HG03196 (cell line): ENCODE results near the gene IKBKG.
"Not testable (repeated sequence)": the region's sequence is repeated elsewhere in the genome, so short reads cannot be mapped to it uniquely, and the experiment has no call there.

Experiments
- ATAC-seq: cut with Tn5 transposase; IDR thresholded peaks from one replicate; pipeline ENCODE4 v1.9.1; 2021; ENCODE audit not compliant: unreplicated experiment

The IKBKG gene

GRCh38 chrX:154525606-154526490, 21.6 kb upstream of the IKBKG start:
- ATAC-seq, result no peak

- ATAC-seq, result peak; percentile 90
These were observed 20.3 kb upstream of the IKBKG start for GRCh38 chrX:154526901-154527675.

GRCh38 chrX:154529206-154529612, 18.2 kb upstream of the IKBKG start:
- no peak for ATAC-seq

DNA sequence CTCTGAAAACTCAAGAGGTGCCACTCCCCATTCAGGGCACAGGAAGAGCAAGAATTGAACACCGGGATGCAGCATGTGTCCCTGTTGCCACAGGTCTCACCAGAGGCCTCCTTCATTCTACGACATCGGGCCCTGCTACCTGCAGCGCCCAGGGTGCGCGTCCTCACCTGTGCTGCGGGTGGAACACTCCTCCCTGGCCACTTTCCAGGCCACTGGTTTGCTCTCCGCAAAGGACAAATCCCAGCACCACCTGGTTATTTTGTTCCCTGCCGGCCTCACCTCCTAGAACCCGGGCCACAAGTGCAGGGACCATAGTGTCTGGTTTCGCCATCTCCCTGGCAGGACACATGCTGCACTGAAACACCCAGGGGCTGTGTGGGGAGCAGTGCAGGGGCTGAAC, 17.1 kb upstream of the IKBKG start:
- no peak for ATAC-seq

DNA sequence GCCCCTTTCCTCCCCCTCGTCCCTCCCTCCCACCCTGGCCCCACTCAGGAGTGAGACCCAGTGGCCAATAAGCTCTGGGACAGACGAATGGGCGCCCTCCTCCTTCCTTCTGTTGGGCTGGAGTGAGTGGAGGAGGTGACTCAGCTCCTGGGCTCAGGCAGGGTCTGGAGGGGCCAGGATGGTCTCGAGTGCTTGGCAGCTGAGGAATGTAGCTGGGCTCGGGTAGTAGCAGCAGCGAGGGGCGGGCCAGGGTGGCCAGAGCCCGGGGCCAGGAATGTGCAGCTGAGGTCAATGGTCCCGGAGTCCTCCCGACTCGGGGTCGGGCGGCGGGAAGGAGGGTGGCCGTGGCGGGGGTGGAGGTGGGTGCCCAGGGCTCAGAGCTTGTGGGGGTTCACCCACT, 15.8 kb upstream of the IKBKG start:
- no peak for ATAC-seq

DNA sequence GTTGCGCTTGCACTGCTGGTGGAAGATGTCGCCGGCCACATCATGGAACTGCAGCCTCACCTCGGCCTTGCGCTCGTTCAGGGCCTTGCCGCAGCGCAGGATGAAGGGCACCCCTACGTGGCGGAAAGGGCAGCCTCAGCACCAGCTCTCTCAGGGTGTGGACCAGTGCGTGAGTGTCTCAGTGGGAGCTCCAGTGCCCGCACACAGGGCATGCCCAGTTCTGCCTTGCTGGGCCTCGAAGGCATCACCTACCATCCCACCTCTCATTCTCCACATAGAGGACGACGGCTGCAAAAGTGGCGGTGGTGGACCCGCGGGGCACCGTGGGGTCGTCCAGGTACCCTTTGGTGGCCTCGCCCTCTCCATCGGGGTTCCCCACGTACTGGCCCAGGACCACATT, 14.7 kb upstream of the IKBKG start:
- ATAC-seq, result no peak

DNA sequence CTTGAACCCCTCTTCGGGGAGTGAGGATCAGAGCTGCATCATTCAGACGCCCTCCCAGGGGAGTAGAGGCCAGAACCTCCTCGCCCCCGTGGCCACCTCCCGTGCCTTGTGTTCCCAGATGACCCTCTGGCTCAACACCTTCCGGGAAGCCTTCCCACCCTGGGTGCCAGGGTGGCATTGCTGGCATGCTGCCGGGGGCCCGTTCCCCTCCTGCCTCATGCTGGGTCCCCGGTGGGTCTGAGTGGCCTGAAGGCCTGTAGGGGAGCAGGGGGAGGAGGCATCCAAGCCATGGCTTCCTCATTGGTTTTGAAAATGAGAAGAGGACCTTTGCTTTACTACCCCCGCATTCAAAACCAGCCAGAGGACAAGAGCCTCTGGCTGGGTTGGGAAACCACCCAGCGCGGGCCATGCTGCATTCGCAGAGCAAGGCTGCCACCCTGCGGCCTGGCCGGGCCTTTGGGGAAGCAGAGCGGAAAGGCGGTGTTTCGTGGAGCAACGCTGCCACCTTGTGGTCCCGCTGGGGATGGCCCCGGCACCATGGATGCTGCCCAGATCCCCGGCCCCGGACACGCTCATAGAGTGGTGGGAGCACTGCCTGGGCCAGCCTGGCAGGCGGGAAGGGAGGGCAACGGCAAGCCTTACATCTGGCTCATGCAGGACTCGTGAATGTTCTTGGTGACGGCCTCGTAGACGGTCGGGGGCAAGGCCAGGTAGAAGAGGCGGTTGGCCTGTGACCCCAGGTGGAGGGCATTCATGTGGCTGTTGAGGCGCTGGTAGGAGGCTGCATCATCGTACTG, 12.7 kb upstream of the IKBKG start:
- peak; percentile 77 for ATAC-seq

GRCh38 chrX:154535892-154536291, 11.5 kb upstream of the IKBKG start:
- no peak for ATAC-seq

- no peak for ATAC-seq
These were observed 8.3 kb upstream of the IKBKG start for GRCh38 chrX:154539077-154539476.

DNA sequence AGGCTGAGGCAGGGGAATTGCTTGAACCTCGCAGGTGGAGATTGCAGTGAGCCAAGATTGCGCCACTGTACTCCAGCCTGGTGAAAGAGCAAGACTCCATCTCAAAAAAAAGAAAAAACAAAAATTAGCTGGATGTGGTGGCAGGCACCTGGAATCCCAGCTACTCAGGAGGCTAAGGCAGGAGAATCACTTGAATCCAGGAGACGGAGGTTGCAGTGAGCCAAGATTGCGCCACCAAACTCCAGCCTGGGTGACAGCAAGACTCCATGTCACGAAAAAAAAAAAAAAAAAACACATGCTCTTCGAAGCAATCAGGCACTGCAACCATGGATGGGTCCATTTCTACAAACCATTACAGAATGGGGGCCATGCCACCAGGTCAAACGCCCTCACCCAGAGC, 7.1 kb upstream of the IKBKG start:
- ATAC-seq, result not testable (repeated sequence)

DNA sequence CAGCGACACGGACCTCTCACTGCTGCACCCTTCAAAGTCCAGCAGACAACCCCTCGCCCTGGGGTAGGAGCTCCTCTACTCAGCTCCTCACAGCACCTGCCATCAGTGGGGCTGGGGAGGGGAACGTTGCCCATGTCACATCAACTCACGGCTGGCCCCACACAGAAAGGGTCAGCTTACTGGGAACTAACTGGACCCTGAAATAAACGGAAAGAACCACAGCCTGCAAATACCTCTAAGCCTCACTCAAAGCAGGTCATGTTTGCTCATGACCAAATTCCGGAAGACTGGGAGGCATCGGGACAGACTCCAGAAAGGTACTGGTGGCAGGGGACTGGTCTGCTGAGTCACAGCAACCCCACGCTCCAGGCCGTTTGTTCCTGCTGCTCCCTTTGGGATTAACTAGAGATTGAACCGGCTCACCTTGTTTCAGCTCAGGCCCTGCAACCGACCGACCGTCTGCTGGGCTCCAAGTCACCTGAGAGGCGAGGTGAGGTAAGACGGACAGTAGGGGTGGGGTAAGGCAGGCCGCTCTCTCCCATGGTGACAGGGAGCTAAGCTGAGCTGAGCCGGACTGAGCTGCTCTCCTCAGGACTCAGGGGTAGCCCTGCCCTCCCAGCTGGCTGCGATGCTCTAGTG, 6.4 kb upstream of the IKBKG start:
- no peak for ATAC-seq

GRCh38 chrX:154541589-154541895, 5.9 kb upstream of the IKBKG start:
- ATAC-seq, result no peak

- ATAC-seq, result no peak
These were observed 5.3 kb upstream of the IKBKG start for GRCh38 chrX:154541896-154542722.

GRCh38 chrX:154542723-154543424, 4.5 kb upstream of the IKBKG start:
- ATAC-seq, result no peak

- ATAC-seq, result no peak
These were observed 1.6 kb upstream of the IKBKG start for GRCh38 chrX:154545673-154546274.

GRCh38 chrX:154546354-154547244, 821 bp upstream of the IKBKG start, which contains the start of gene G6PD:
G6PD (minus strand) TSS chrX:154546846; CDS start chrX:154546155, 691 bp downstream.
- peak; percentile 49 for ATAC-seq

DNA sequence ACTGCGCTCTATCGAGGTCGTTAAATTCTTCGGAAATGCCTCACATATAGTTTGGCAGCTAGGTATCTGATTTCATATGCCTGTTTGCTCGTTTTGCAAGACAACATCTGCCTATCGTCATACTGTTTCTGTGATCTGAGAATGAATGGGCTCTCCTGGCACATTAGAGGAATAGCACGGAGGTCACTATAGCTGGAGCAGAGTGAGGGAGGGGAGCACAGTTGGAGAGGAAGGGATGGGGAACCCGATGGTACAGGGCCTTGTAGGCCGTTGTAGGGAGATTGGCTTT, 552 bp downstream of the IKBKG start:
- no peak for ATAC-seq

GRCh38 chrX:154549766-154550165, 2.3 kb downstream of the IKBKG start:
- ATAC-seq, result no peak
